GM19240 (cell line): ENCODE measurements around the gene PARD3.
"Not testable (repeated sequence)": the region's sequence is repeated elsewhere in the genome, so short reads cannot be mapped to it uniquely, and the experiment has no call there.

Experiments
- DNase-seq: peaks from one replicate; pipeline ENCODE4 v3.0.0; 2011; ENCODE audit warnings: low spot score; ENCODE audit not compliant: insufficient read length

The PARD3 gene

DNA sequence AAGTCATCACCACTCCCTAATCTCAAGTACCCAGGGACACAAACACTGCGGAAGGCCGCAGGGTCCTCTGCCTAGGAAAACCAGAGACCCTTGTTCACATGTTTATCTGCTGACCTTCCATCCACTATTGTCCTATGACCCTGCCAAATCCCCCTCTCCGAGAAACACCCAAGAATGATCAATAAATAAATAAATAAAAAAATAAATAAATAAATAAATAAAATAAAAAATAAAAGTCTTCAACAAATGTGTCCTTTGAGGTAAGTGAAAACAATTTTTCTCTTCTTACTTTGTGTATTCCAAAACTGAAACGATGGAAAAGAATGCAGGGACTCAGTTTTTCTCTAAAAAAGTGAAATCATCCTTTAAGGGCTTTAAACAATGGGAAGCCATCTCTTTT lies 461.6 kb downstream of the PARD3 start:
- DNase-seq, result not testable (repeated sequence)

DNA sequence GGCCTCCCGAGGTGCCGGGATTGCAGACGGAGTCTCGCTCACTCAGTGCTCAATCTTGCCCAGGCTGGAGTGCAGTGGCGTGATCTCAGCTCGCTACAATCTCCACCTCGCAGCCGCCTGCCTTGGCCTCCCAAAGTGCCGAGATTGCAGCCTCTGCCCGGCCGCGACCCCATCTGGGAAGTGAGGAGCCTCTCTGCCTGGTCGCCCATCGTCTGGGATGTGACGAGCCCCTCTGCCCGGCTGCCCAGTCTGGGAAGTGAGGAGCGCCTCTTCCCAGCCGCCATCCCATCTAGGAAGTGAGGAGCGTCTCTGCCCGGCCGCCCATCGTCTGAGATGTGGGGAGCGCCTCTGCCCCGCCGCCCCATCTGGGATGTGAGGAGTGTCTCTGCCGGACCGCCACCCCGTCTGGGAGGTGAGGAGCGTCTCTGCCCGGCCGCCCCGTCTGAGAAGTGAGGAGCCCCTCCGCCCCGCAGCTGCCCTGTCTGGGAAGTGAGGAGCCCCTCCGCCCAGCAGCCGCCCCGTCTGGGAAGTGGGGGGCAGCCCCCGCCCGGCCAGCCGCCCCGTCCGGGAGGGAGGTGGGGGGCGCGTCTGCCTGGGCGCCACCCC lies 462.4 kb downstream of the PARD3 start:
- DNase-seq, result not testable (repeated sequence)

DNA sequence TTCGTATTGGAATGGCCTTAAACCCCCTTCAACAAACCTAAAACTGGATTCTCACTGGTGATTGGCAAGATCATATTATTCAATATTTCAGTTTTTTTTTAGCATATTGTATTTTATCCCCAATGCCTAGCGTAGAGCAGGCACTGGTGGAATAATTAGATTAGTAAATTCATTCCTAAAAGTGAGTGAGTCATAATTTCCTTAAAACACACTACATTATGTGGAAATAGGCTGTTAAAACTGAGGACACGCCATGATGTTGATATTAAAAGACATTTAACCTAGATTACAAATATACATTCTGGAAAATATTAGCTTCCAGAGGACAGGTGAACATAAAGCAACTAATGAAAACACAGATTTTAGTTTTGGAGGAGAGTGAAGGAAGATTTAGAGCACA lies 463.9 kb downstream of the PARD3 start:
- DNase-seq, result no peak

DNA sequence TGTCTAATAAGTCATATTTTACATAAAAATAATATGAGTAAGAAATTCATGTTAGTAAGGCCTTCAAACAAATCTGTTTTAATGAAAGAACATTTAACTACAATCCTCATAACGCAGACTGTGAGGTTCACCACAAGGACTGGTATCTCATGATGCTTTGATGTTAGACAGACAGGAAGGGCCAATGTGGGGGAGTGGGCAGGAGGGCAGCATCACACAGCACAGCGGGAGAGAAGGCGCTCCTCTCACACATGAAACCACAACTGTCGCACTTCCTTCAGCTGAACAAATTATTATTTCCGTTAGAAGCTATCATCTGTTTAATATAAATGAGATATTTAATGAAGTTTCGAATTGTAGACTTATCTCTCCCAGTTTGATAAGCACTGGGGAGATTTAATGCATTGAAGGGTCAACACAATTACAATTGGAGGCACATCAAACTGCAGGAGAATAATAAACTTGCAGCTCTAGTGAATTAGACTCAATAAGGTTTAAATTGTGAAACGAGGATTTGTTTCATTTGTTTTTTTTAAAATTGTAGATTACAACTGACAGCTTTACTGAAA lies 466.1 kb downstream of the PARD3 start:
- no peak for DNase-seq

DNA sequence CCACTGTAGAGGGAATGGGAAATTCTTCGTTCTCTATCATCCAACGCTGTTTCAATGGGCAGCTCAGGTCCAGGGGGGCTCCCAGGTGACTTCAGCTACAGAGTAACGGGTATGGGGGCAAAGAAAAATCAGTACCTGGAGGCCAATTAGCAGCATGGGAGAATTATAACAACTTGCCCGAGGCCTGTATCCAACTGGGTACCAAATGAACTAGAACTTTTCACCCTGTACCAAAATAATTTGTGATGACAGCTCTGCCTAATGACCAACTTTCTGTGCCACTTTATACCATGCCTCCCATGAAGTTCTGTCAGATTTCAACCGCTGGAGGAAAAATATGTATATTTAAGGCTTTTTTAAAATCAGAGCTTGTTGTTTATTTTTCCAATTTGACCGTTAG lies 467.1 kb downstream of the PARD3 start:
- no peak for DNase-seq

DNA sequence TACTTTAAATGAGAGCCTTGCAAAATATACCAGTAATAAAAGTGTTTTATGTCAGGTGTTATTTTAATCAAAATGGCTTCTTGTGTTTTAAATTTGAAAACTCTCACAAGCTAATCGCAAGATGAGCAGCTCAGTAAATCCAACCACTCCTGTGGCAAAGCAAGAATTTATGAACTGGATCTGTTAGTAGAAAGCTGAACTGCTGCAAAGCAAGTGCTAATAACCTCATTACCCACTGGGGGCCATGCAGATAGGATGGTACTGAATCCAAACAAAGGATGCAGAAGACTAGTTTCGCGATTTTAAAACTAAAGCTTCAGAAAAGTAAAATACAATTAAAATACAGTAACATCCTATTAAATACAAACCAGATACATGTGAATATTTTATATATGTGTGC lies 468.0 kb downstream of the PARD3 start:
- DNase-seq, result no peak

DNA sequence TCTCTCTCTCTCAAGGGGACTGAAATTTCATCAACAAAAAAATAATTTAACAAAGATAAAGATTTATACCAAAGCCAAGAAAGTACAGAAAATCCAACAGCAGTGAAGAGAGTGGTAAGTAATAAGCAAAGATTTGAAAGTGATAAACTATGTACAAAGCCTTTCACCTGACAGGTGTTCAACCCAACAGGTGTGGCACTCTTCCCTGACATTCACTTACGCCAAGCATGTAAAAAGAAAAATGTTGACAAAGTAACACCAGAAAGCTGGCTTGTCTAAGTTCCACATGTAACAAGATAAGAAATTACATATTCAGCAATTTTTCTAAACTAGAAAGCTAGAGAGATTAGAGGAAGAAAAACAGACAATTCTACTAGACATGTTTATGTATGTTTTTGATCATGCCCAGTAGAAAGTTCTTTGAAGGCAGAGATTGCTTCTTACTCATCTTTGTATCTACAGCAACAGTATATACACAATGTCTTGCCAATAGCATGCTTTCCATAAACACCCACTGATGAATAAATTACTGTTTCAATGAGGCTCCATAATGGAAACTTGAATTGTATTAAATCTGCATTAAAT lies 468.5 kb downstream of the PARD3 start:
- no peak for DNase-seq

DNA sequence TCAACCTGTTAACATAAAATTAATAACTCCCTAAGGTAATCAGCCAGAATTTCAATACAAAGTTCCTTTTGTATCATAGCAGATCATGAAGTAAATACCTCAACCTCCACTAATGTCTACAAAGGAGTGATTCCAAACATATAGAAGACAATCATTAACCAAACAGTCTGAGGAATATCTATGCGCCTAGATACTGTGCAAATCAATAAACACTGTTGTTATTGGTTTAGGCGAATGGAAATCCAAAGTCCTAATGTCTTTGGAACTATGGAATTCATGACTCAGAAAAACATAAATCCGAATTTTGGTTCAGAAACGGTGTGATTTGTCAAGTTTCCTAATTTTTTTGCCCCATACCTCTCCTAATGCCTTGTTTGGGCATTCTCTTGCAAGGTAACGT lies 469.7 kb downstream of the PARD3 start:
- no peak for DNase-seq

DNA sequence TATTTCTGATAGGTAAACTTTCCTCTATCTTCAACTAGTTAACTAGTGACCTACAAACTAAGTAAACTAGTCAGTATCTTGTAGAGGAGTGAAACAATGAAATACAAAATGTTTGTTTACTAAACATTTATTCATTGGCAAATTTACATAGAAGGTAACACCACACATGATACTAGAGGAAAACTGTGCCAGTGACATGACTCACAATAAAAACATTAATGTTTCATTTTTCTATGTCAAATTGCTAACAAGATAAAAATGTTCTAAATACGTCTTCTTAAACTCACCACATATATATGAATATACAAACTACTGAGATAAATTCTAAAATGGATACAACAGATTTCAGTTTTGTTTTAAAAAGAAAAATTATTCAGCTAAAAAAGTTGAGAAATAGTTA lies 471.3 kb downstream of the PARD3 start:
- DNase-seq, result no peak

DNA sequence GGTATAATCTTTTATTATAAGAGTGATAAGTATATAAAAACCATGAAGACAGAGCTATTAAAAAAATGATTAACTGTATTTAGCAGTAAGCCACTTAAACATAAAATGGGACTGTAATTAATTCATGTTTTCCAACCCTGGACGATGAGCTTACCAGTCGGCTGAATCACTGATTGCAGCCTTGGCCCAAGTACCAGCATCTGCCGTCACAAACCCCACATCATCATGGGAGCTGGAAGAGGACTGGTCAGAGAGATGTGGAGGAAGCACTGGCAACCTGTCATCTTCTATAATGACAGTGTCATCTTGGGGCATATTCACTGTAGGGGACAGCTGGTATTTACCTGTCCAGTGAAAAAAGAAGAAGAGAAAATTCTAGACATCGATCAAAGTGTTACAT lies 473.6 kb downstream of the PARD3 start:
- no peak for DNase-seq

DNA sequence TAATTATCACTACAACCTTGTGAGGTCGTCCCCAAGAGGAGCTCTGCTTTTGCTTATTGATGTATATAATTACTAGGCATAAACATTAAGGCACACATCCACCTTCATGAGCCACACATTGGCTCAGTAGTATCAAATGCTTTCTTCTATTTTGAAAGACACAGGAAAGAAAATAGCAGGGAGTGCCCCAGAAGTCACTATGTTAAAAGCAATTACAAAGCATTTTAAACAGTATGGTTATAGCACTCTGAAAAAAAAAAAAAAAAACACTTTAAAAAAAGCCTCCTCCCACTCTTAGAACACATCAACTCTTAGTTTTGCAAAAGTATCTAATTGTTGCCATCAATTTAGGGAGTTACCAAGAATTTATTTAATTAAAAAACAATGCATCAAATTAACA lies 474.2 kb downstream of the PARD3 start:
- no peak for DNase-seq

DNA sequence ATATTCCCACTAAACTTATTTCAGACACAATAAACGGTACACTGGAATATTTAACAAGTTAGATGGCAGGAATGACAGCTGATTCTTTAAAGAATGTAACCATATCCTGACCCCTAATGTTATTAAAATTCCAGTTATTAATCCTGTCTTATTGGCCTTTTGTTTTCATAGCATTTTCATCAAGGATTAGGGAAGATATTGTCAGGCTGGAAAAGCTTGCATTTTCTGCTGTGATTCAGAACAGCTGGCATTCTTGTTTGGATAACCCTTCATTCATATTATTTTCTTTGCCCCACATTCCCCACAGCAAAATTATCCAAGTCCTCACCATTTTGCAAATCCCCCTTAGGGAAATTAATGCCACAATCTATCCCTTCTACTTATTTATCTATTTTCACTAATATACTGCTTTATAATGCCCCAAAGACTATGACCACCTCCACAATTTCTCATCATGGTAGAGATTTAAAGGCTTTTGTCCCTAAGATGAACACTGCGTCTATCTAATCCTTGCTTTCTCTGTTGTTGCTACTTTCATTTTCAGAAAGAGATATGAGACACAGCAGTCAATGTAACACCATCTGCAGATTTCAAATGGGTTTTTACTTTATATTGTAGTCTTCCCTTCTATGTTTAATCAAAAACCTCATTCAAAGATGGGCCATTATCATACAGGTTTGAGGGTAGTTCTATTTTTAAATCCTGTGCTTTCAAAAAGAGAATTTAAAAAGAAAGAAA lies 475.1 kb downstream of the PARD3 start:
- no peak for DNase-seq

DNA sequence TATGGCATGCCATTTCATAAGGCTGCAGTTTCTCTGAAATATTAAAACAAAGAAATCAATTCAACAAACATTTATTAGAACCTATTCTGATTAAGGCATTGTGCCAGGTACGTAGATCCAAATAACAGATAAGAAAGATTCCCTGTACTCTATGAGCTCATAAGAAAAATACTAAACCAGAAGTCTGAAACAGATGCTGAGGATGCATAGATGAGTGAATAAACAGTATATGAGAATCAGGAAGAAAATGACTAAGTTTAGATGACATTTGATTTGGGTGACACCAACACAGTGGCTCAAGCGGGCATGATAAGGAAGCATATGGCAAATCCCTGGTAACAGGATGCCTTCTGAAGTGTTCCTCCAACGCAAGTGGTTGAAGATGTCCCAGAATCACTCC lies 477.2 kb downstream of the PARD3 start:
- no peak for DNase-seq

DNA sequence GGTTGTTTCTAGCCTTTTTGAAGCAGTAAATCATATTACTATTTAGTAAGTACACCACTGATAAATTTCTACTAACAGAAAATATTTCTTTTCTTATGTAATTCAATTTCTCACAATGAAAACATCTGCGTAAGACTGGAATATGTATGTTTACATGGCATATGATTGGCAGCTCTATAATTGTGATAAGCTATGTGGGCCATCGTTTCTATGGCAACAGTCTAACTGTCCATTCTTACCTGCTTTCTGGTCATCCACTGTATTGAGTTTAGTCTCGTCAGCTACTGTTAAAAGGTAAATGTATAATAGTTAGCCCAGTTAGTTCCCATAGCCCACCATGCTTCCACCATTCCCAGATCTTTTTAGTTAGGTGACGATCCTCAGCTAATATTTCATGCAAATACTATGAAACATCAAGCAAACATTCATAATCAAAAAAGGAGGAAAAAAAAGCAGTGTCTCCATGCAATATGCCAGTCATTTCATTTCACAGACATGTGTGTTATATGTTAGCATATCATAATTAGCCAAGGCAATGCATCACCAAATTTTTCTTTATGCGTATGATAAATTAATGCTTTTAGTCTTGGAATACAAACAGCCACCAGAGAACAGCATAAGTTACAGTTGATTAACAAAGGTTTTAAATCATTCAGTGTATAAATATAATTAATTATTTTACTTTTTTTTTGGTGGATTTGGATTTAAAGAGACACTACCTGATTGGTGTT lies 479.0 kb downstream of the PARD3 start:
- DNase-seq, result no peak

DNA sequence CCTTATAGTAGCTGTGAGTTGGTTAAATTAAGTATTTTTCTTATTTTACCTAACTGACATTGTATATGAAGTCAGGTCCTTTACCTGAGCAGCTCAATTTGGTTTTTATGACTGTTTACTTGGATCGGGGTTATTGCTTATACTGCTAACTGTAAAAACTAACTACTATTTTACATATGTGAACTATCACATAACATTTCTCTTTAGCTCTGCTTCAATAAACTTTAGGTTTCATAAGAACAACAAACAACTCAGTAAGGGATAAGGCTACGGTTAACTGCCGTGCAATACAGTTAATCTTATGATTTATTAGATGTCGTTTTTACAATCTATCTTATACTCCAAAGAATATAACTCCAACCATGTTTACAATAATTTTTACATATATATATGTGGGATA lies 480.2 kb downstream of the PARD3 start:
- no peak for DNase-seq

DNA sequence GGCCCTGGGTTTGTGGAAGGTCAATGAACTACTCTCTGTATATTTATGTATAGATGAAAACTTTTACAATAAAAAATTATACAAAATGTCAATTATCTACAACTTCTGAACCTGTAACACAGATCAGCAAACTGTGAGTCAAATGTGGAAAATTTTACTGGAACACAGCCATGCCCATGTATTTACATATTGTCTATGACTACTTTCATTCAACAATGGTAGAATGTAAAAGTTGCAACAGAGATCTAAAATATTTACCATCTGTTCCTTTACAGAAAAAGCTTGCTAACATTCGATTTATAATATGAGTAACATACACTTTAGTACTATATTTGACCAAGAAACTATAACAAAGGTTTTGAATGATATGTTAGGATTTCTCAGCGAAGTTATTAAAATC lies 481.6 kb downstream of the PARD3 start:
- no peak for DNase-seq

DNA sequence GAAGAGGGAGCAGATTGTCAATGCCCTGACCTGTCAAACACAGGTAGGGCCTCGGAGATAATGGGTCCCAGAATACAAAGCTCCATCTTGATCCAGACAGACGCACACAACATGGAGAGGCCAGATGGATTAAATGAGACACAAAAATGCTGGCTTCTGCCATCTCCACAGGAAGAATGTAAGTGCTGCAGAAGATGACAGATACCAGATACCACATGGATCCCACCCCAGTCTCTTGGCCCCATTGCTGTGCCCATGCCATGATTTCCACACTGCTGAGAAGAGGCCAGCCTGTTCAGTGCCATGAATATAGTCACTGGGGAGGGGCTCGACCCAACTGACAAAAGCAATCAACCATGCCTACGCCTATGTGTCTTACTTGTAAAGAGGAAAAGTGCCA lies 487.9 kb downstream of the PARD3 start:
- DNase-seq, result no peak

DNA sequence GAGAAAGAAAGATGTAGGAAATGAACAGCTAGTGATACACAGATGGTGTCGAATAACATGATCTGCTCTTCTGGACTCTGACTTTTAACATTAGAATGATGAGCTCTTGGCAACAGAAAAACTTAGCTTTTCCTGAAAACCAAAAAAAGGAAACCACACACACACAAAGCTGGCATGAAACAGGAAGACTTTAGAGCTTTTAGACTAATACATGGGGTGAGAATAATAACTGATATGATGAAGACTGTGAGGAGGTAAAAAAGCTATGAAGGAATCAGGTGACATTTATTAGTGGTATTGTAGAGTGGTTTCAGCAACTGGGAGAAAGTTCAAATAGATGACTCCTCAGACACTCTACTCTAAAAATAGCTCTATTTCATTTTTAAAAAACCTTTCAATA lies 491.9 kb downstream of the PARD3 start:
- DNase-seq, result no peak

DNA sequence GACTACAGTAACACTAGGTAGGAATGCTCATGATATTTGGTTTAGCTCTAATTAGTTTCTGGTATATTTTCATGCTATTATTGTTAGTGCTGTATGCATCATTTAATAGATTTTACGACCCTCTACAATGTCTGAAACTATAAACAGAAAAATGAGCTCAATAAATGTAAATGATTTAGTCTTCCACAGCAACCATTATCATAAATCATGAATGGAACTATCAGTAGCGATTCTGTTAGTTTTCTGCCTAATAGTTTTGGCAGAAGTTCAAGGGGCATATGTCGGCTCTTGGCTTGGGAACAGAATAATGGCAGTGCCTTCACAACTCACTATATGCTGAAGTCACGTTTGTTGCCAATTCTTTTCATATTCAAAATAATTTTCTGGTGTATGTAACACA lies 494.8 kb downstream of the PARD3 start:
- no peak for DNase-seq

DNA sequence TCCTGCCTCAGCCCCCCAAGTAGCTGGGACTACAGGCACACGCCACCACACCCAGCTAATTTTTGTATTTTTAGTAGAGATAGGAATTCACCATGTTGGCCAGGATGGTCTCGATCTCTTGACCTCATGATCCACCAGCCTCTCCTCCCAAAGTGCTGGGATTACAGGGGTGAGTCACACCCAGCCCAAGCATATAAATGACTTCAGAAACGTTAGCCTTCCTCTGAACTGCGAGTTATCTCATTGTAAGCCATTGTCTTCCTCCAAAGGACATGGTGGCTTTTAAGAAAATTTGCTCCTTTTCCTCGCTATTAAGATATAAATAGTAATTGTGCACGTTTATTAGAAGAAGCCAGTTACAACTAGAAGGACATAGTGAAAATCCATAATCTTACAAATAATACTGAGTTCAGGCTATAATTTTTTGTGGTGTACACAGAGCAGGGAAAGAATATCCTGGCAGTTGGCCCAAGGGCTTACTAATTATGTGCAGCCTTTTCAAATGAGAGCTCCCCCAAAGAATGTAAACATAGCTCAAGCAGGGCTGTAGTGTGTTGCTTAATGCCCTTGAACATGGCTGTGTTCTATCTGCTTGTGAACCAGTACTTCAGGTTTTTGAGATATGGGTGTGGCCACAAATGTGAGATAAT lies 495.8 kb downstream of the PARD3 start:
- no peak for DNase-seq

DNA sequence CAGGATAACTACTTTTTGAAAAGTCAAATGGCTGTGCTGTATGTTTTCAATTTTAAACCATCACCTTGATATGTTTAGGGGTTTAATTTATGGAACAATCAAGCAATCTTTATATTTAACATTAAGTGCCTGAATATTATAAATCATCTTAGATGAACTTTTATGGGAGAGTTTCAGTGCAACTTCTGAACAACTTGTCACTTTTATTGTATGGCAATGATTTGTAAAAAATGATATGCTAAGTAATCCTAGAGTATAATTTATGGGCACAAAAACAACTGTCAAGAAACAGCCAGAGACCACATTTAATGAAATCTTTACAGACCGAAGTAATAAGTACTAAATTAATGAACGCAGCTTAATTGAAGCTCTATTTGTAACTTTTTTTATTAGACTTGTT lies 498.9 kb downstream of the PARD3 start:
- DNase-seq, result no peak

DNA sequence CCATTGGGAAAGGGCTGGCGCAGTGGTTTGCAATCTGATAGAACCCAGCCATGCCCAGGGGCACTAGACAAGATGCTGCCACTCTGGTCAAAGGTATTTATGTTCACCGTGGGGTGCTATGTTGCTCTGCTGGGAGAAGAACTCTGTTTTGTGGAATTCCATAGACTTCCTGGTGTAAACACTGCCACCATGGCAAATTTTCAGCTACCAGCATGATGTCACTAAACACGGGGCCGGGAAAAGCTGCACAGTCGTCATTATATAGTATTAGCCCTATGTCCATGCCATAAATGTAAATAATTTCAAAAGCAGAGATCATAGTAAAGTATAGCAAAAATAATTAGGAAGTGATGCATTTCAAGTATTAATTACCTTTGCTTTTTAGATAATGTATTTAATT lies 500.6 kb downstream of the PARD3 start:
- DNase-seq, result no peak
